ENCODE measurements around the gene CENPT. TPM values are rescaled to one million over a fixed set of nuclear protein-coding genes. Genes with fewer than 3 reads are reported as not detected.

The CENPT gene
- total and polyA plus RNA-seq, 10 of the 15 experiments (the other 5 are each of a cell fraction or from before 2014, with no cell fraction given), result 1.1 to 45.7 (median 24.5) TPM

- ATAC-seq, result peak; percentile 97
- Histone ChIP-seq H2AFZ (ENCODE audit: control insufficient read depth, low read depth, low read length) (peak within 1 kb of the TSS; percentile 95), H3K79me2 (ENCODE audit: control insufficient read depth, insufficient read depth, low read length) (peaks cover 28% of the 10 kb centered on the region), H3K4me1 (ENCODE audit: control insufficient read depth, insufficient read depth, low read length) (peaks cover 10% of the 10 kb centered on the region), H3K27me3 (replicated peaks in 1 of 2; ENCODE audit: control insufficient read depth in 2 of 2, insufficient read depth in 2 of 2, low read length in 1 of 2) (no peaks in the 10 kb centered on the region), H4K20me1 (ENCODE audit: control insufficient read depth, insufficient read depth) (peaks cover 4% of the 10 kb centered on the region), H3K4me3 (peak within 1 kb of the TSS; percentile 92), H3K9ac (ENCODE audit: control insufficient read depth, insufficient read depth, low read length) (peak within 1 kb of the TSS; percentile 96), H3K36me3 (ENCODE audit: control insufficient read depth in 2 of 2, insufficient read depth in 2 of 2, low read length in 1 of 2) (peaks cover 19% of the 10 kb centered on the region in 2 experiments; a peak in 3 of 4 replicates), H3K4me2 (ENCODE audit: control insufficient read depth, insufficient read depth) (peak within 1 kb of the TSS; percentile 94), H3K27ac (ENCODE audit: control insufficient read depth, insufficient read depth) (peak within 1 kb of the TSS; percentile 78), H3K9me3 (replicated peaks; ENCODE audit: control insufficient read depth, insufficient read depth, low read length) (no peaks in the 10 kb centered on the region)
- intact Hi-C loops (cut with micrococcal nuclease; ENCODE audit: unreplicated experiment), result loop anchor here (1.0 kb wide), 1 partner anchor 27 kb away; the partner anchor contains the start of gene NUTF2
- RAD21 ChIA-PET (ENCODE audit: unreplicated experiment), result interaction anchor here (0.6 to 1.6 kb wide), 5 partner anchors 18 to 201 kb away, joined by 3 to 4 read pairs (median 3); partner anchors contain the start of gene PSKH1
- in situ Hi-C loops (cut with MboI), result no loop called here
- no TSS peak for BruUV-seq (replicated peaks)
- POLR2A ChIA-PET, result interaction anchor here (0.5 to 1.2 kb wide), 6 partner anchors 14 to 150 kb away, joined by 3 to 4 read pairs (median 3); partner anchors contain the start of genes DDX28, DUS2 and NUTF2
- SMC1A ChIA-PET (ENCODE audit: uncharacterized antibody, unreplicated experiment), result interaction anchor here (0.9 to 1.2 kb wide), 3 partner anchors 27 to 57 kb away, joined by 5 read pairs; partner anchors contain the start of gene NUTF2
- WGBS (ENCODE audit: insufficient coverage, insufficient replicate concordance, low lambda C conversion rate, missing lambda C conversion rate), result 5% methylated on average over 49 of the region's 72 CpGs
- no peak for FAIRE-seq
- peak; percentile 48 for DNase-seq (ENCODE audit: low read depth, low spot score)
- CTCF ChIA-PET, result interaction anchor here (0.6 to 4.1 kb wide), 4 partner anchors 13 to 118 kb away, joined by 3 to 39 read pairs (median 6); partner anchors contain the start of gene NRN1L
- TF ChIP-seq ZNF217 (IDR thresholded peaks at IDR 0.05), result peak; percentile 53; the same call in 1 of the 2 replicates
- TF ChIP-seq CBX5 (IDR thresholded peaks at IDR 0.05; ENCODE audit: low read depth), result peak; percentile 92; the same call in 1 of the 2 replicates
- TF ChIP-seq PKNOX1 (IDR thresholded peaks at IDR 0.05), result peak; percentile 27; the same call in 1 of the 2 replicates
- peak; percentile 77 for TF ChIP-seq TARDBP (IDR thresholded peaks at IDR 0.05; ENCODE audit: borderline replicate concordance)
- TF ChIP-seq IRF5 (IDR thresholded peaks at IDR 0.05; ENCODE audit: borderline replicate concordance), result no peak
- no peak for TF ChIP-seq REST (IDR thresholded peaks at IDR 0.05; ENCODE audit: low read depth, low read length)
- TF ChIP-seq DPF2 (IDR thresholded peaks at IDR 0.05), result peak; percentile 89
- peak; percentile 90; the same call in 1 of the 2 replicates for TF ChIP-seq ZNF207 (IDR thresholded peaks at IDR 0.05; ENCODE audit: borderline replicate concordance)
- TF ChIP-seq RELB (IDR thresholded peaks at IDR 0.05; ENCODE audit: low read depth), result peak; percentile 95; the same call in 1 of the 2 replicates
- peak; percentile 91 for TF ChIP-seq POU2F2 (IDR thresholded peaks at IDR 0.05; ENCODE audit: borderline replicate concordance, low read depth, low read length)
- peak; percentile 74; the same call in 1 of the 2 replicates for TF ChIP-seq ZNF24 (IDR thresholded peaks at IDR 0.05)
- TF ChIP-seq HDGF (IDR thresholded peaks at IDR 0.05), result peak; percentile 79; the same call in 1 of the 2 replicates
- TF ChIP-seq CREM (IDR thresholded peaks at IDR 0.05; ENCODE audit: low read depth), result peak; percentile 68; the same call in 1 of the 2 replicates
These were observed 25.3 kb upstream of the CENPT start, which contains the start of gene EDC4 for GRCh38 chr16:67872631-67873434. Gene EDC4 (plus strand): TSS chr16:67873052. CDS start chr16:67873262, 210 bp downstream.

Measured in GM12878 (cell line).